ENCODE results near the gene PTPRN2. TPM values are rescaled to one million over a fixed set of nuclear protein-coding genes. Genes with fewer than 3 reads are reported as not detected.

The PTPRN2 gene
- total RNA-seq, 2 experiments from 2014 or later = 7.0 to 7.2 TPM

- Mint-ChIP-seq H3K4me3 (no peak overlapping the region), H3K27ac (no peak overlapping the region), H3K36me3 (ENCODE audit: low read depth) (no peaks in the 10 kb centered on the region), H3K9me3 (ENCODE audit: insufficient read depth) (peaks cover 3% of the 10 kb centered on the region), H3K4me1 (ENCODE audit: low read depth) (no peaks in the 10 kb centered on the region), H3K27me3 (ENCODE audit: low read depth) (no peaks in the 10 kb centered on the region)
- ChIA-PET POLR2A (no interaction called here), CTCF (no interaction called here)
- DNase-seq = no peak
- ATAC-seq = no peak
Measured at GRCh38 chr7:158080899-158081445, 506.7 kb downstream of the PTPRN2 start.

DNA sequence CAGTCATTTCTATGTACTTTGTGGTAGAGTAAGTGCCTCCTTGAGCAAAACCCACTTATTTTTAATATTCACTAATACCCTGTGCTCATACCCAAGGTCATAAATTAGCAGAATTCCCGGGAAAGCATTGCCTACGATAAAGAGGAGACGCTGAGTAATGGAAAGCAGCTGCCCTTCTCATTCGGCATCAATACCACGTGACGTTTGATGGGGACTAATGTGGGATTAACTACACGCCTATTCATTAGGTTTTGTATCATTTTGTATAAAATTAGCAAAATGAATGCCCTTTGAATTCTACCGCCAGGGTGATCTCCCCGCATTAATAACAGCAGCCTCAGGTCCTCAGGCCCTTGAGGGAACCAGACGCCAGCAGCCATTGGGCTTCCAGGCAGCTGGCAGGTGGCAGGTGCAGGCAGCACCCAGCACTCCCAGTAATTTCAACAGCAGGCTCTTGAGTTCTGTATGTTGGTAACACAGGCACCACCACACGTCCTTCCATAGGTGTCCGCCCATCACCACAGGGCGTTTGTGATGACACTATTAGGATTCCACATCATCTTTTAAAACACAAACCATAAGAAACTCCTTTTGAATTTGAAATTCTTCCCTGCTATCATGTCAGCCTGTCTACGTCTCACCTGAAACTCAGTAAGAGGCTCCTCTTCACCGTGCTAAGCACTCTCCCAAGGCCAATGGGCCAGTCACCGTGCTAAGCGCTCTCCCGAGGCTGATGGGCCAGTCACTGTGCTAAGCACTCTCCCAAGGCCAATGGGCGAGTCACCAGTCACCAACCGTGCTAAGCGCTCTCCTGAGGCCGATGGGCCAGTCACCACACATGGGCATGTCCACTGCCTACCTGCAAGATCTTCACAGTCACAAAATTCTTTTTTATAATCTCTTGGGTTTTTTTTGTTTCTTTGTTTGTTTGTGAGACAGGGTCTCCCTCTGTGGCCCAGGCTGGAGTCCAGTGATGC lies 509.4 kb downstream of the PTPRN2 start:
- DNase-seq = no peak
- Mint-ChIP-seq H3K36me3 (ENCODE audit: low read depth) (no peaks in the 10 kb centered on the region), H3K27me3 (ENCODE audit: low read depth) (no peaks in the 10 kb centered on the region), H3K9me3 (ENCODE audit: insufficient read depth) (no peaks in the 10 kb centered on the region), H3K4me1 (ENCODE audit: low read depth) (no peaks in the 10 kb centered on the region), H3K27ac (no peak overlapping the region), H3K4me3 (no peak overlapping the region)
- CTCF ChIA-PET = no interaction called here
- POLR2A ChIA-PET = no interaction called here
- ATAC-seq = no peak

DNA sequence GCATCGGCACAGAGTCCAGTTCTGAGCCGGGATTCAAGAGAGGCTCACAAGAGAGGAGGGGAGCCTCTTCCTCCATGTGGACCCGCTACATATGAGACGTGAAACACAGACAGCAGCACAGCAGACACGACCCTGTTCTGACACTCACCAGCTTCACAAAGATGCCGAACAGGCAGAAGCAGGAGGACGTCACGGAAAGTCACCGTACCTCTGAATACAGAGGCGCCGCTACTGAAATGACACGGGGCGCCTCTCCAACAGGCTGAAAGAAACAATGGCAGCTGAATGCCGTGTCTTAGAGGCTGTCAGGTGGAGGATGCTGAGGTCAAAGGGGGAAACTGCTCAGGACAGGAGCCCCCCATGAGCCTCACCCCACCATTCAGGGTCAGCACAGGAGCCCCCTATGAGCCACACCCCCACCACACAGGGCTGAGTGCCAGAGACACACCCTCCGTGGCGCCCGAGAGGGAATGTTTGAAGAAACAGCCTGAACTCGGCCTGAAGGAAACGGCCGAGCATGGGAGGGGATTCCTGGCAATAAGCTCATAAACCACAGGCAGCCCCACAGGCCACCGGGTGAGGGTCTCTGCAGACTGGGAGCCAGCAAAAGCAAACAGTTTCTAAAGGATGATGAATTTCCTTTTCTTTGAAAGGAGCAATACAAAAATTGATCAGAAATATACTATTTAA lies 510.3 kb downstream of the PTPRN2 start:
- ChIA-PET POLR2A (no interaction called here), CTCF (no interaction called here)
- no peak overlapping the region for H3K27ac Mint-ChIP-seq
- DNase-seq (no peak), ATAC-seq (no peak)
- H3K4me3 Mint-ChIP-seq = no peak overlapping the region
- no peaks in the 10 kb centered on the region for H3K27me3 Mint-ChIP-seq (ENCODE audit: low read depth)
- H3K36me3 Mint-ChIP-seq (ENCODE audit: low read depth) = no peaks in the 10 kb centered on the region
- no peaks in the 10 kb centered on the region for H3K4me1 Mint-ChIP-seq (ENCODE audit: low read depth)
- H3K9me3 Mint-ChIP-seq (ENCODE audit: insufficient read depth) = no peaks in the 10 kb centered on the region

DNA sequence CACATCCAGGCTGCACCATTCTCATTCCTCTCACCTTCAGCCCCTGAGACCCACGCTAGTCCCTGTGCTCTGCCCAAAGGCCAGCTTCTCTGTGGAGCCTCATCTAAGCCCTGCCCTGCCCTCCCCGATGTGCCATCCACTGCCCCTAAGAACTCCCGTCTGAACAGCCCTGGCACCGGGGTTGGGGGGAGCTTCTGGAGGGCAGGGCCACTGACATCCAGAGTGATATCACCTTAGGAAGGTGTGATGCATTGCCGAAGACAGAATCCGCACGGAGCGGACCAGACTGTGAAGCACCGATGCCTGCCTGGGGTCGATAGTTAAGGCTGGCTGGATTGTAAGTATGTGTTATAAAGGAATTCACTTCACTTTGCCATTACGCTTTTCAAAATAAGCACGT lies 511.0 kb downstream of the PTPRN2 start:
- H3K9me3 Mint-ChIP-seq (ENCODE audit: insufficient read depth) = no peaks in the 10 kb centered on the region
- ChIA-PET CTCF (no interaction called here), POLR2A (no interaction called here)
- ATAC-seq (no peak), DNase-seq (no peak)
- no peaks in the 10 kb centered on the region for H3K27me3 Mint-ChIP-seq (ENCODE audit: low read depth)
- no peak overlapping the region for H3K4me3 Mint-ChIP-seq
- no peak overlapping the region for H3K27ac Mint-ChIP-seq
- no peaks in the 10 kb centered on the region for H3K36me3 Mint-ChIP-seq (ENCODE audit: low read depth)
- no peaks in the 10 kb centered on the region for H3K4me1 Mint-ChIP-seq (ENCODE audit: low read depth)

- H3K4me3 Mint-ChIP-seq = no peak overlapping the region
- H3K4me1 Mint-ChIP-seq (ENCODE audit: low read depth) = no peaks in the 10 kb centered on the region
- no peaks in the 10 kb centered on the region for H3K27me3 Mint-ChIP-seq (ENCODE audit: low read depth)
- H3K36me3 Mint-ChIP-seq (ENCODE audit: low read depth) = no peaks in the 10 kb centered on the region
- ChIA-PET POLR2A (no interaction called here), CTCF (no interaction called here)
- no peak for DNase-seq
- no peak for ATAC-seq
- H3K9me3 Mint-ChIP-seq (ENCODE audit: insufficient read depth) = no peaks in the 10 kb centered on the region
- no peak overlapping the region for H3K27ac Mint-ChIP-seq
Measured at GRCh38 chr7:158076215-158076614, 511.4 kb downstream of the PTPRN2 start.

DNA sequence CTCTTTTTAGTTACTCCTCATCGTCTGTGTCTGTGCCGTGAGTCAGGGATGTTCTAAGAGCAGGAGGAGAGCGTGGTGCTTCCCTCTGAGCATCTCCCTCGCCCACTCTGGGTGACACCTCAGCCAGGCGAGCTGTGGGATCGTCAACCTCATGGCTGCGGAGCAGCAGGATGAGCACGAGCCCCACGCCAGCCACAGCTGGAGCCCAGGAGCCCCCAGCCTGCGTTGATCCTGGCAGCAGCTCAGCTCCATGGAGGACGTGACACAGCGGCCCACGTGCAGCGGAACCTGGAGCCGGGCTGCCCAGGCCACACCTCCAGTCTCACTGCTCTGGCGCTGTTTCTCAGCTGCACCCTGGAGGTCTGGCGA lies 512.0 kb downstream of the PTPRN2 start:
- CTCF ChIA-PET = no interaction called here
- H3K9me3 Mint-ChIP-seq (ENCODE audit: insufficient read depth) = no peaks in the 10 kb centered on the region
- no peaks in the 10 kb centered on the region for H3K36me3 Mint-ChIP-seq (ENCODE audit: low read depth)
- no peak overlapping the region for H3K4me3 Mint-ChIP-seq
- ATAC-seq (no peak), DNase-seq (no peak)
- H3K4me1 Mint-ChIP-seq (ENCODE audit: low read depth) = no peaks in the 10 kb centered on the region
- H3K27me3 Mint-ChIP-seq (ENCODE audit: low read depth) = no peaks in the 10 kb centered on the region
- H3K27ac Mint-ChIP-seq = no peak overlapping the region
- POLR2A ChIA-PET = no interaction called here

GRCh38 chr7:158074896-158075632 lies 512.6 kb downstream of the PTPRN2 start:
- DNase-seq = no peak
- POLR2A ChIA-PET = no interaction called here
- Mint-ChIP-seq H3K36me3 (ENCODE audit: low read depth) (no peaks in the 10 kb centered on the region), H3K4me3 (no peak overlapping the region), H3K9me3 (ENCODE audit: insufficient read depth) (no peaks in the 10 kb centered on the region), H3K4me1 (ENCODE audit: low read depth) (no peaks in the 10 kb centered on the region), H3K27ac (no peak overlapping the region), H3K27me3 (ENCODE audit: low read depth) (no peaks in the 10 kb centered on the region)
- CTCF ChIA-PET = no interaction called here
- no peak for ATAC-seq

DNA sequence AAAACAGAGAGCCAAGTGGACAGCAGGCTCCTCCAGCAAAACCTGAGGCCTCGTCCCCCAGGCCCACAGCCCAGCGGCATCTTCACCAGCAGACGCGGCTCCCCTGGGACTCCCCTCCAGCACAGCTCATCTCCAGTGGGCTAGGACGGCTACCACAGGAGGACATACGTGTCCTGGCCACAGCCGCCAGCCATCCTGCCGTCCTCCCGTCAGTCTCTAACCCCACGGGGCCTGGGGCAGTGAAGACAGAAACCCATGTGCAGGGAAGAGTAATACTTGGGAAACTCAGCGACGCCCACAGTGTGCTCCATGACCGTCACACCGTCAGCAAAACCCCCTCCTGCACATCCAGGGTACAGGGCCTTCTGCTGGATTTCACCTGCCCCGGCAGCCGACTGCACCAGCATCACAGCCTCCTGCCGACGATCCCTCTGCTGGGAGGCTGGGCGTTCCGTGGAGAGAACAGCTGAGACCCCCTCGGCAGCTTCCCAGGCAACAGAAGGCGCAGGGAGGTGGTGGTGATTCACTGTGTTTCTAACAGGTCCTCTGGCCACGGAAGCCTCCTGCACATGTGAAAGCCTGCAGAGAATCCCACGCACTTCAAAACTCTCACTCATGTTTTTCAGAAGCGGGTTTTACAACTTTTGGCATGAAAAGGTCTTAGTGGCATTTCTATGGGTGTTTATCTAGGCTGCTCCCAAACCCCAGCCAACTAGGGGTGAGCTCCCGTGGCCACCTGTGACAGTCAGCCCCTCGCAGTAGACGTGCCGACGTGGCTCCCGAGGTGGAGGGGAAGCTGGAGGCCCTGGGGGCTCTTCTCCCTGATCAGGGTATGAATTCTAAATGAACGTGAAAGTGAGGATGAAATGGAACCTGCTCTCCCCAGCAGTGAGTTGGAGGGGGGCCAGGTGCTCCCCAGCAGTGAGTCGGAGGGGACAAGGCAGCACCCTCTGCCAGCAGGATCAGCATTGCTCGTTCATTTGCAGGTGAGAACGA lies 513.5 kb downstream of the PTPRN2 start:
- POLR2A ChIA-PET = no interaction called here
- Mint-ChIP-seq H3K4me3 (no peak overlapping the region), H3K9me3 (ENCODE audit: insufficient read depth) (no peaks in the 10 kb centered on the region), H3K27me3 (ENCODE audit: low read depth) (no peaks in the 10 kb centered on the region), H3K27ac (no peak overlapping the region), H3K4me1 (ENCODE audit: low read depth) (no peaks in the 10 kb centered on the region), H3K36me3 (ENCODE audit: low read depth) (no peaks in the 10 kb centered on the region)
- CTCF ChIA-PET = no interaction called here
- ATAC-seq (no peak), DNase-seq (no peak)

DNA sequence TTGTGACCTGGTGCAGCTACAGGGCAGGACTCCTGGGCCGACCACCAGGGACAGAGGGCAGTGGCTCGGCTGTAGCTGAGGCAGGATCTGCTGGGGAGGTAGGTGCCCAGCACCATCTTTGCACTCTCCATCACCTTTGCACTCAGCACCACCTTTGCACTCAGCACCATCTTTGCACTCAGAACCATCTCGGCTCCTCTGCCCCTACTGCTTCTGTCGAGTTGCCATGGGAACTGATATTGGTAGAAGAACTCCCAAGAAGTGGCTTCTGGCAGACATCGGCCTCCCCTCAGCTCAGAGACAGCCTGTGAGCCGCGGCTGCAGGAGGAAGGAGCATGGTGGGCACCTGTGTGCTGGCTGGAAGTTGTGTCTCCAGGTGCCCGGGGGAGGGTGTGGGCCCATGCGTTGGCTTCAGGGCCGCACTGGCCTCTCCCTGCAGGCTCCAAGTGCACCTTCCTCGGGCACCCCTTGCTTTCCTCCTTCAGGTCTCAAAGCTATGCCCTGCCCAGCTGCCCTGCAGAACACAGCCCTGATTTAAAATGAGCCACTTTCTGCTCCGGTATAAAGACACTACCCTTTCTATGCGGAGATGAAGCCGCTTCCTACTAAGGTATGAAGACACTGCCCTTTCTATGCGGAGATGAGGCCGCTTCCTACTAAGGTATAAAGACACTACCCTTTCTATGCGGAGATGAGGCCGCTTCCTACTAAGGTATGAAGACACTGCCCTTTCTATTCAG lies 514.5 kb downstream of the PTPRN2 start:
- H3K27me3 Mint-ChIP-seq (ENCODE audit: low read depth) = no peaks in the 10 kb centered on the region
- no peak overlapping the region for H3K4me3 Mint-ChIP-seq
- no peaks in the 10 kb centered on the region for H3K36me3 Mint-ChIP-seq (ENCODE audit: low read depth)
- H3K4me1 Mint-ChIP-seq (ENCODE audit: low read depth) = no peaks in the 10 kb centered on the region
- no peak overlapping the region for H3K27ac Mint-ChIP-seq
- no peaks in the 10 kb centered on the region for H3K9me3 Mint-ChIP-seq (ENCODE audit: insufficient read depth)
- CTCF ChIA-PET = no interaction called here
- ATAC-seq (no peak), DNase-seq (no peak)
- POLR2A ChIA-PET = no interaction called here

DNA sequence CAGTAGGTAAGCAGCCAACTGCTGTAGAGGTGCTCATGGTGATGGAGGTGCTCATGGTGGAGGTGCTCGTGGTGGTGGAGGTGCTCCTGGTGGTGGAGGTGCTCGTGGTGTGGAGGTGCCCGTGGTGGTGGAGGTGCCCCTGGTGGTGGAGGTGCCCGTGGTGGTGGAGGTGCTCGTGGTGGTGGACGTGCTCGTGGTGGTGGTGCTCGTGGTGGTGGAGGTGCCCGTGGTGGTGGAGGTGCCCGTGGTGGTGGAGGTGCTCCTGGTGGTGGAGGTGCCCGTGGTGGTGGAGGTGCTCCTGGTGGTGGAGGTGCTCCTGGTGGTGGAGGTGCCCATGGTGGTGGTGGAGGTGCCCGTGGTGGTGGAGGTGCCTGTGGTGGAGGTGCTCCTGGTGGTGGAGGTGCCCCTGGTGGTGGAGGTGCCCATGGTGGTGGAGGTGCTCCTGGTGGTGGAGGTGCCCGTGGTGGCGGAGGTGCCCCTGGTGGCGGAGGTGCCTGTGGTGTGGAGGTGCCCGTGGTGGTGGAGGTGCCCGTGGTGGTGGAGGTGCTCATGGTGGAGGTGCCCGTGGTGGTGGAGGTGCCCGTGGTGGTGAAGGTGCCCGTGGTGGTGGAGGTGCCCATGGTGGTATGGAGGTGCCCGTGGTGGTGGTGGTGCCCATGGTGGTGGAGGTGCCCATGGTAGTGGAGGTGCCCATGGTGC lies 517.3 kb downstream of the PTPRN2 start:
- H3K27ac Mint-ChIP-seq = no peak overlapping the region
- no peaks in the 10 kb centered on the region for H3K9me3 Mint-ChIP-seq (ENCODE audit: insufficient read depth)
- ChIA-PET POLR2A (no interaction called here), CTCF (no interaction called here)
- H3K4me1 Mint-ChIP-seq (ENCODE audit: low read depth) = no peaks in the 10 kb centered on the region
- H3K4me3 Mint-ChIP-seq = no peak overlapping the region
- no peaks in the 10 kb centered on the region for H3K27me3 Mint-ChIP-seq (ENCODE audit: low read depth)
- no peaks in the 10 kb centered on the region for H3K36me3 Mint-ChIP-seq (ENCODE audit: low read depth)
- ATAC-seq = no peak
- no peak for DNase-seq

Data from activated CD8-positive, alpha-beta T cell treated with anti-CD3 and anti-CD28 coated beads, Interleukin-2, amount 10 ng/mL, durations not matched to agents 7 days and 5 days (primary cell).